GM19239 (cell line): ENCODE data around the gene TNRC6C.
A peak's percentile ranks its signal among the peaks of the same experiment; 100 is the strongest.

ENCODE experiments used
- DNase-seq: peaks from one replicate; pipeline ENCODE4 v3.0.0; 2011; ENCODE audit warnings: low spot score; ENCODE audit not compliant: insufficient read length
- FAIRE-seq: peaks from 2 replicates; lab custom pipeline; 2011; peaks lifted over from hg19 to GRCh38; lab: Jason Lieb, UNC

The TNRC6C gene

DNA sequence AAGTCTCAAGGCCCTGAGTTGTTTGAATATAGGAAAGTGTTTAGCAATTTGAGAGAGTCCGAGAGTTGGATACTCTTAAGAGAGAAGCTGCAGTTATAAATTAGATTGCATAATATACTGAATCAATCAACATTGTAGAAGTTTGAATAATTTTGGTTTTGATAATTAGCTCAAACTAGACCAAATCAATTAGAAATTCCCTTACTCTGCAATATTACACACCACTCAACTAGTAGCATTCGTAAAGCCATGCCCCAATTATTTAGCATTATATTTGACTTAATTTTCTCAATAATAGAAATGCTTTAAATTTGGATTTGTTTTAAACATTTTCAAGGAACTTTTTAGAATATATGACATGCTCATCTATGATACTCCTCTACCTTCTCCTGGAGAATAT lies 49.1 kb downstream of the TNRC6C start:
- no peak for DNase-seq
- FAIRE-seq = no peak

DNA sequence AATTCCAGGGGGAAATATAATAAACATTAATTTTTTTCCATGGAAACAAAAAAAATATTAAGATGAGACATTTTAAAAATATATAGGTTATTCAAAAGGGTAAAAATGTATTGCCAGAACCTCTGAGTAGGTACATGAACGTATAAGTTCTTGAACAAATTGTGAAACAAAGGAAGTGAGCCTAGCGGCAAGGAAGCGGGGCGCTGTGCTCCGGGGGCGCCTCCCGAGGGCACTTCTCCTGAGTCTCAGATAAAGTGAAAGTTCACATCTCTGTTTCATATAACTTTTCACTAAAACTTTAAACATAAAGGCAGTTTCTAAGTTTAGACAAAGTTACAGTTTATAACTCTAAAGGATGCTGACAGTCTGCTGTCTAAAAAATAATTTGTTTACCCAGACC lies 52.3 kb downstream of the TNRC6C start:
- DNase-seq = no peak
- FAIRE-seq = no peak

DNA sequence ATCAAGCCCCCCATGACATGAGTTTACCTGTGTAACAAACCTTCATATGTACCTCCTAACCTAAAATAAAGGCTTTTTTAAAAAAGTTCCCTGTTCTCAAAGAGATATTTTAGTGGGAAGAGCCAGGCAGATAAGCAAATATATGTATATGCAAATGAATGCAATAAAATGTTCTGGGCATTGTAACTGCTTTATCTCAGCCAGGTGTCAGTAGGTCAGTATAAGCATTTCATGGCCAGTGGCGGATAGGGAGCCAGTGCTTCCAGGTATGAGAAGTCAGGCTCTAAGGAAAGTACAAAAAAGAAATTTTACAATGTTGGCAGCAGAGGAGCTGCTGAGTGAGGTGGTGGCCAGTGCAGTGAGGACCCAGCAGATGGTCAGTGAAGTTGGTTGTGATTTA lies 53.9 kb downstream of the TNRC6C start:
- FAIRE-seq (no peak), DNase-seq (no peak)

DNA sequence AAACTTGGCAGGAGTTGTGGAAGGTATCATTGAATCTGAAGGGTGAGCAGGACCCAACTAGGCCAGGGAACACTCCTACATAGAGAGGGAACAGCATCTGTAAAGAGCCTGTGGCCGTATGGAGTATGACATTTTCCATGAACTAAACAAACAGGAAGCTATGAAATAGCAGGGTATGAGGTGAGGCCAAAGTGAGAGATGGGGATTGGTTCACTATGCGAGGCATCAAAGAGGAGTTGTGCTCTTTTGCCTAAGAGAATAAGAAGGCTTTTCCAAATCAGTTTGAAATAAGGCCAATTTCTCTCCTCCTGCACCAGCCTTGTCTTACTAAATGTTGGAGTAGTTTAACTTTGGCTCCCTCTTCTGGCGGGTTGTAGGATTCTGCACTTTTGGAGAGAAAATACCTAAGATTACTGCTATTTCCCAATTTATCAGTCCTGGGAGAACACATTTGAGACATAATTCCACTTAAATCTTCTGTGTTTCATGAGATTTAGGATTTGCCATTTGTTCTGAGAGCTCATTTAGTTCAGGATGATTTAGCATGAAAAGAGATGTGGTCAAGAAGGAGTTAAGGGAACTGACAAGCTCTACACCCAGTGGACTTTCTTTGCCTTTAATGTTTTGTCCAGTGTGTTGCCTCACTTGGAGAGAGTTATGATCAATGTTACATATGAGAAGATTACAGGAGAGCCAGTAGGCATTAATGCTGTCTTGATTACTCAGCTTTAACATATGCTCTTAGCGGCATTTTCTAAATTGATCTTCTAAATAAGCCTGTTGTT lies 55.4 kb downstream of the TNRC6C start:
- DNase-seq (no peak), FAIRE-seq (peak; percentile 90)

- FAIRE-seq (no peak), DNase-seq (no peak)
Observed at GRCh38 chr17:78014646-78015045, 56.1 kb downstream of the TNRC6C start.

- no peak for DNase-seq
- no peak for FAIRE-seq
Observed at GRCh38 chr17:78016852-78017251, 58.3 kb downstream of the TNRC6C start.

DNA sequence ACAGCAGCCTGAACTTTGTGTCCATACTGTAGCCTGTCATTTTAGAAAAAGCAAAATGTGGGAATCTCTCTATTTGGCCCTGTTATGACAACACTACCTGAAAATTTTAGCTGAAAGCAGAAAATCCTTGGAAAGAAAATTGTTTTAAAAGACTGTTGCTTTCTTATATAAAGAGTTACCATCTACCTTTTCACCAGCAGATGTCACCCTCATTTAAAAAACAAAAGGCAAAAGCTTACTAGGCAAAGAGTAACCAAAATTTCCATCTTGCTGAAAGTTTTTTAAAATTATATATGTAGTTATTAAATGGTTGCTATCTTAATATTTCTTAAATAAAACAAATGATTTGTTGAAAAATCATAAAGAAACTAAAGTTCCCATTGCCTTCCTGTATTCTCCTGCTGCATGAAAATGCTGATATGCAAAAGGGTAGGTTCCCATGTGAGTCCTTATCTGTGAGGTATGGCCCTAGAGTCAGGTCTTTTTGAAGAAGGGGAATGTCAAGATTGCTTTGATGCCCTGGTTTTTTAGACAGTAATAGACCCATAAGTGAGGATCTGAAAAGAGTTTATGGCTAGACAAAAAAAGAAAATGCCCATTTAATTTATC lies 61.0 kb downstream of the TNRC6C start:
- DNase-seq = no peak

DNA sequence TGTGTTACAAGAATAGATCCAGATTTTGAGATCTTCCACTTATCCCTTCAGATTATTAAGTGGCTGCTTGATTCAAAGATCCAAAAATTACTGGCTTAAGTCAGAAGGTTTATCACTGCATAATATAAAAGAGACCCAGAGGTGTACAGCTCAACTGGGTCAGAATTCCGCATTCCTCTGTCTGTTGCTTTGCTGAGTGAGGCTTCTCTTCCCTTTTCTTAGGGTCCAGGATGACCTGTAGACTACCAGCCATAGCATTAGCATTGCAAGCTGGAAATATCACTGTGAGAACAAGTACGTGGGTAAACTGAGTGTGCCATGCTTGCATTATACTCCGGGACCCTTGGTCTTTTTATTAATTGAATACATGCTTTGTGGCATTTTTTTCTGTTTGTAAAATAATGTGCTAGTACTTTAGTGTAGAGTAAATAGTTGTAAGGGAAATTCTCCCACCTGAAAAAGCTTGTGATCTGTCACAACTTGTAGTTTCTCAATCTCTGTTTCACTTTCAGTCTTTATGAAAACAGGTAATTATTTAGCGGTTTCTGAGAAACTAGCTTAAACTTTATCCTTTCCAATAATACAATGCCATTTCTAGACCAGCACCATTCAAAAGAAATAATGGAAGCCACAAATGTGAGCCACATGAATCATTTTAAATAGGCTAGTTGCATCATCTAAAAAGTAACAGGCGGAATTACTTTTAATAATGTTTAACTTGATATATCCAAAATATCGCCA lies 61.6 kb downstream of the TNRC6C start:
- no peak for DNase-seq
- peak; percentile 88 for FAIRE-seq

More for the DNA sequence above, 61.0 kb downstream of the TNRC6C start:
- no peak for FAIRE-seq

GRCh38 chr17:78020717-78021108 lies 62.2 kb downstream of the TNRC6C start:
- DNase-seq (no peak), FAIRE-seq (no peak)

- FAIRE-seq (no peak), DNase-seq (no peak)
Observed at GRCh38 chr17:78022425-78022824, 63.9 kb downstream of the TNRC6C start.

- FAIRE-seq = no peak
- DNase-seq = no peak
Observed at GRCh38 chr17:78023042-78023441, 64.5 kb downstream of the TNRC6C start.

GRCh38 chr17:78026381-78026780 lies 67.9 kb downstream of the TNRC6C start:
- DNase-seq = no peak
- FAIRE-seq = no peak

DNA sequence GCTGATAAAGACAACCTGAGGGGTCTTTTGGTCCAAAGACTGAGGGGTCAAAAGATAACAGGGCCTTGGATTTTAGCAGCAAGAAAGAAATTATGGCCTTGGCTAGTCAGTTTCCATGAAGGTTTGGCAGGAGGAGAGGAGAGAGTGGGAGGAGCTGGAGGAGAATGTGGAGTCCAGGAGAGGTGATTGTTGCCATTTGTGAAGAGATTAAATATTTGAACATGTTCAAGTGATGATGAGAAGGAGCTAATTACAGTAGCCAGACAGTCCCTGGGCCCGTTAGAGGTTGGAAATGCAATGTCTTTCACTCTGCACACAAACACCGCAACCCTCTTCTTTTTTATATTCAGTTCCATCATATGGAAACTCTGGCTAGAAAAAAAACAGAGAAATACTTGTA lies 68.6 kb downstream of the TNRC6C start:
- no peak for DNase-seq
- FAIRE-seq = no peak

DNA sequence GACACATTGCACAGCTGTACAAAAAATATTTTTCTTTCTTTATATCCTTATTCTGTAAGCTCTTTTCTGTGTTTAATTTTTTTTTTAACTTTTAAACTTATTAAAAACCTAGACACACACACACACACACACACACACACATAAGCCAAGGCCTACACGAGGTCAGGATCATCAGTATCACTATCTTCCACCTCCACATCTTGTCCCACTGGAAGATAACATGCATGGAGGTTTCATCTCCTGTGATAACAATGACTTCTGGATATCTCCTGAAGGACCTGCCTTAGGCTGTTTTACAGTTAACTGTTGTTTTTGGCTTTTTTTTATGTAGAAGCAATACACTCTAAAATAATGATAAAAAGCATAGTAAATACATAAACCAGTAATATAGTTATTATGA lies 71.2 kb downstream of the TNRC6C start:
- no peak for DNase-seq
- FAIRE-seq = no peak

DNA sequence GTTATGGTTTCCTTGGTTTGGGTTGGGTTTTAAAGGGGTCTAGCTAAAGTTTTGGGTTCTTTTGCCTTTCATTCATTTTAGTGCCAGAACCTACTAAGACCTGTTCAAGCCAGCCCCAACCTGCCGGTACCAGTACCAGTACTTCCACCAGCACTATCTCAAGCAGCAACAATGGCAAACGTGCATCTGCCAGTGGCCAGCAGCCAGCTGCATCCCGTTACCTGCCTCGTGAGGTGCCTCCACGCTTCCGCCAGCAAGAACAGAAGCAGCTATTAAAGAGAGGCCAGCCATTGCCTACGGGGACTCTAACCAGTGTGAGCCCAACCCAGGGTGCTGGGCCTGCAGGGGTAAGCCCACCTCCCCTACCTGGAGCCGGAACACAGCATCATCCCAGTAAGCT lies 72.9 kb downstream of the TNRC6C start:
- DNase-seq (no peak), FAIRE-seq (no peak)

GRCh38 chr17:78032166-78032565 lies 73.7 kb downstream of the TNRC6C start:
- no peak for DNase-seq

DNA sequence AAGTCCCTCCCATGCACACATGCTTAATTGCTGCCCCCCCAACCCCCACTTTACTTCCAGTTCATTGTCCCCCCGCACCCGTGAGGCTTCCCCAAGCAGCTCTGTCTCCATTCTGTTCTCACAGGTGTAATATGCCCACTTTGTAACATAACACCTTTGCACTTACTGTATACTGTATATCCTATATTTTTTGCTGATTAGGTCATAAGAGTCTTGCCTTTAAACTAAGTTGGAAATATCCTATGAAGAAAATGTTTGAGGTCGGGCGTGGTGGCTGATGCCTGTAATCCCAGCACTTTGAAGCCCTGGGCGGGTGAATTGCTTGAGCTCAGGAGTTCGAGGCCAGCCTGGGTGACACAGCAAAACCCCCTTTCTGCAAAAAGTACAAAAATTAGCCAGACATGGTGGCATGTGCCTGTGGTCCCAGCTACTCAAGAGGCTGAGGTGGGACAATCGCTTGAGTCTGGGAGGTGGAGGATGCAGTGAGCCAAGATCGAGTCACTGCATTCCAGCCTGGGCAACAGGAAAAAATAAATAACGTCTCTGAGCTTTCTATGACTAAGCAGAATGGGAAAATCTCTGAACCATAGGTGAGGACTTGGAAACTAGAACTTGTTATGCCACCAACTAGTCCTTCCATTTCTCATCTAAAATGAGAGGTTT lies 76.1 kb downstream of the TNRC6C start:
- DNase-seq (no peak), FAIRE-seq (no peak)

More at GRCh38 chr17:78032166-78032565, 73.7 kb downstream of the TNRC6C start:
- no peak for FAIRE-seq

DNA sequence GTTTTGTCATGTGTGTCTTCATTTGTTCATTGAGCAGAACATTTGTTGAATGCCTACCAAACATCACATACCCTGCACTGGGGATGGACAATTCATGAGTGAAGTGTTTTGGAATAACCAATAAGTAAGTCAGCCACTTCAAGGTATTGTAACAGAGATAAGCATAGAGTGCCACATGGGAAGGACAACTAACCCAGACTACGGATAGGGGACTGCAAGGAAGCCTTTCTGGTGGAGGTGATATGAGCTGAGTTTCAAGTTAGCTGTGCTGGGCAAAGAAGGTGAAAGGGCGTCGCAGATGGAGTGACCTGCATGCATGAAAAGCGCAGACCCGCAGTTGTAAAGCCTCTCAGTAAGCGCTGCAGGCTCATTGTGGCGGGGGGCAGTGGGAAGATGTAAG lies 78.8 kb downstream of the TNRC6C start:
- no peak for DNase-seq
- no peak for FAIRE-seq

DNA sequence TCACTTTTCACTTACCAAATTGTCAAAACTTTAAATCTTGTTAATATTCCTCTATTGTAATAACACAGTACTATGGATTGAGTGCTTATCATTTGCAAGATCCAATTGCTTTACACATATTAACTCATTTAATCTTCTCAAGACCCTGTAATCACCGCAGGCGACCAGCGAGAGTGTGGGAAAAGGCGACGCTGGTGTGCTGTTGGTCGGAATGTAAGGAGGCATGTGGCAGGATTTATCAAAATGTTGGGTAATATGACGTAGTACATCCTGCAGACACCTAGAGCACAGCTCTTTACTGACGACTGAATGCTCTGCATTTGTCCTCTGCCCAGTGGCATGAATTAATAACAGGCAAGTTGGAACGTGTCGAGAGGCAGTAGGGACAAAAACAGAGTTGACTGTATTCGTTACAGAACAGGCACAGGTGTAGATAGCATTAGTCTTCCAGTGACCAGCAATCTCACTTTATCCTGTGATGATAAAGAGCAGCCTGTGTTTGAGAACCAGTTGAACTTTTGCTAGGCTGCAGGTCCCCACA lies 80.3 kb downstream of the TNRC6C start:
- DNase-seq (no peak), FAIRE-seq (no peak)

- no peak for FAIRE-seq
Observed at GRCh38 chr17:78039581-78039980, 81.1 kb downstream of the TNRC6C start.

More at GRCh38 chr17:78039581-78039980, 81.1 kb downstream of the TNRC6C start:
- no peak for DNase-seq
